ENCODE results near the gene CYP26B1. TPM values are rescaled to one million over a fixed set of nuclear protein-coding genes. Genes with fewer than 3 reads are reported as not detected.

The CYP26B1 gene
- total RNA-seq, 4 donors from 2014 or later: 1.9 to 8.3 (median 5.2) TPM

GRCh38 chr2:72136933-72137497 is 10.6 kb downstream of the CYP26B1 start:
- H3K27me3 ChIP-seq: no peaks in the 10 kb centered on the region
- H3K36me3 ChIP-seq: no peaks in the 10 kb centered on the region
- peaks cover 0 to 24% (median 0%) of the 10 kb centered on the region in 4 donors for H3K4me1 ChIP-seq
- no peak overlapping the region for H3K27ac ChIP-seq
- no peaks in the 10 kb centered on the region for H3K9me3 ChIP-seq
- H3K4me3 ChIP-seq: no peak overlapping the region
- TF ChIP-seq CTCF (IDR thresholded peaks at IDR 0.05) (no peak), POLR2A (IDR thresholded peaks at IDR 0.05) (no peak)
- DNase-seq: peak in 2 of 3 donors; percentile 33 to 34

GRCh38 chr2:72136331-72136730 is 11.3 kb downstream of the CYP26B1 start:
- Histone ChIP-seq H3K27me3 (no peaks in the 10 kb centered on the region), H3K4me3 (no peak overlapping the region), H3K27ac (no peak overlapping the region), H3K4me1 (peaks cover 0 to 22% (median 0%) of the 10 kb centered on the region in 4 donors), H3K9me3 (no peaks in the 10 kb centered on the region), H3K36me3 (no peaks in the 10 kb centered on the region)
- no peak for TF ChIP-seq POLR2A (IDR thresholded peaks at IDR 0.05)
- no peak for TF ChIP-seq CTCF (IDR thresholded peaks at IDR 0.05)
- peak in 1 of 3 donors; percentile 21 for DNase-seq

- no peaks in the 10 kb centered on the region for H3K9me3 ChIP-seq
- no peaks in the 10 kb centered on the region for H3K36me3 ChIP-seq
- TF ChIP-seq CTCF (IDR thresholded peaks at IDR 0.05): no peak
- no peak for TF ChIP-seq POLR2A (IDR thresholded peaks at IDR 0.05)
- peak in 1 of 3 donors; percentile 26 for DNase-seq
- no peaks in the 10 kb centered on the region for H3K27me3 ChIP-seq
- H3K4me1 ChIP-seq: peaks cover 0 to 22% (median 0%) of the 10 kb centered on the region in 4 donors
- no peak overlapping the region for H3K27ac ChIP-seq
- H3K4me3 ChIP-seq: no peak overlapping the region
These were observed 11.7 kb downstream of the CYP26B1 start for GRCh38 chr2:72135921-72136320.

GRCh38 chr2:72134997-72135800 is 12.5 kb downstream of the CYP26B1 start:
- Histone ChIP-seq H3K27me3 (no peaks in the 10 kb centered on the region), H3K27ac (no peak overlapping the region), H3K4me1 (peaks cover 0 to 22% (median 0%) of the 10 kb centered on the region in 4 donors), H3K9me3 (no peaks in the 10 kb centered on the region), H3K4me3 (no peak overlapping the region), H3K36me3 (no peaks in the 10 kb centered on the region)
- no peak for TF ChIP-seq CTCF (IDR thresholded peaks at IDR 0.05)
- TF ChIP-seq POLR2A (IDR thresholded peaks at IDR 0.05): no peak
- peak in 2 of 3 donors; percentile 33 to 36 for DNase-seq

GRCh38 chr2:72134408-72134996 is 13.2 kb downstream of the CYP26B1 start:
- Histone ChIP-seq H3K27ac (no peak overlapping the region), H3K36me3 (no peaks in the 10 kb centered on the region), H3K9me3 (no peaks in the 10 kb centered on the region), H3K4me1 (peaks cover 0 to 22% (median 0%) of the 10 kb centered on the region in 4 donors), H3K4me3 (no peak overlapping the region), H3K27me3 (no peaks in the 10 kb centered on the region)
- TF ChIP-seq POLR2A (IDR thresholded peaks at IDR 0.05) (no peak), CTCF (IDR thresholded peaks at IDR 0.05) (no peak)
- peak in 2 of 3 donors; percentile 15 to 26 for DNase-seq
